SK-N-SH (cell line): ENCODE results near the gene CEBPA. TPM values are rescaled to one million over a fixed set of nuclear protein-coding genes. Genes with fewer than 3 reads are reported as not detected.
A peak's percentile ranks its signal among the peaks of the same experiment; 100 is the strongest.

Source experiments
- CTCF ChIA-PET: fragments of 300-600, 350-600 bp; formaldehyde crosslinking; extraction: SDS; loops from one replicate; lab custom pipeline; 2021; lab: Yijun Ruan, JAX
- POLR2A ChIA-PET: fragments of 350-600 bp; sonication (Branson Sonifier 250); formaldehyde crosslinking; extraction: SDS; loops from one replicate; lab custom pipeline; 2020; ENCODE audit warnings: antibody characterized with exemption, inconsistent platforms; lab: Yijun Ruan, JAX
- DNase-seq: peaks from one replicate; pipeline ENCODE4 v3.0.0; 2012
- H2AFZ ChIP-seq: fragments of 200-600 bp; sonication (generic); 2 replicates; pipeline ENCODE4 v1.8.1; 2016; ENCODE audit warnings: antibody characterized with exemption, mild to moderate bottlenecking, low read depth
- H3F3A ChIP-seq: fragments of 200-600 bp; sonication (generic); replicated peaks from 2 replicates; pipeline ENCODE3; 2016; ENCODE audit warnings: antibody characterized with exemption, mild to moderate bottlenecking; ENCODE audit not compliant: insufficient read depth
- H3K27ac ChIP-seq, 2 experiments: fragments of 200-500 bp in 1 of 2; fragments of 200-600 bp in 1 of 2; sonication (Bioruptor generic) in 1 of 2; sonication (generic), shearing (Covaris generic) in 1 of 2; 2 replicates each; pipeline versions ENCODE4 v1.5.1 to v1.6.1; 2014 to 2016; ENCODE audit warnings: low read depth in 2 of 2, inconsistent platforms in 1 of 2, low read length in 1 of 2, mild to moderate bottlenecking in 1 of 2, mixed read lengths in 1 of 2
- H3K27me3 ChIP-seq: fragments of 200-600 bp; sonication (generic), shearing (Covaris generic); 2 replicates; pipeline ENCODE4 v1.6.1; 2016; ENCODE audit warnings: mixed run types; ENCODE audit not compliant: insufficient read depth
- H3K36me3 ChIP-seq, 2 experiments: fragments of 200-500 bp in 1 of 2; fragments of 200-600 bp in 1 of 2; sonication (Bioruptor generic) in 1 of 2; sonication (generic) in 1 of 2; replicated peaks in 1 of 2; 2 replicates each; pipeline versions ENCODE3 to v1.5.1; 2014 to 2016; ENCODE audit warnings: low read length in 1 of 2, mild to moderate bottlenecking in 1 of 2; ENCODE audit not compliant: insufficient read depth in 2 of 2, control insufficient read depth in 1 of 2
- H3K4me1 ChIP-seq, 2 experiments: fragments of 200-500 bp in 1 of 2; fragments of 200-600 bp in 1 of 2; sonication (Bioruptor generic) in 1 of 2; sonication (generic), shearing (Covaris generic) in 1 of 2; 2 replicates each; pipeline versions ENCODE4 v1.5.1 to v1.6.1; 2014 to 2016; ENCODE audit warnings: low read depth in 1 of 2, low read length in 1 of 2, mixed run types in 1 of 2; ENCODE audit not compliant: insufficient read depth in 2 of 2, control insufficient read depth in 1 of 2
- H3K4me2 ChIP-seq: fragments of 200-600 bp; sonication (generic), shearing (Covaris generic); 2 replicates; pipeline ENCODE4 v1.6.1; 2017; ENCODE audit warnings: mixed run types
- H3K4me3 ChIP-seq, 2 experiments: fragments of 200-500 bp in 1 of 2; fragments of 200-600 bp in 1 of 2; sonication (Bioruptor generic) in 1 of 2; sonication (generic), shearing (Covaris generic) in 1 of 2; 2 replicates each; pipeline versions ENCODE4 v1.5.1 to v1.8.1; 2014 to 2016; ENCODE audit warnings: low read depth in 2 of 2, inconsistent platforms in 1 of 2, low read length in 1 of 2, mild to moderate bottlenecking in 1 of 2, mixed read lengths in 1 of 2, moderate library complexity in 1 of 2
- H3K79me2 ChIP-seq: fragments of 200-600 bp; sonication (generic); 2 replicates; pipeline ENCODE4 v1.8.1; 2017; ENCODE audit warnings: mild to moderate bottlenecking; ENCODE audit not compliant: insufficient read depth
- H3K9ac ChIP-seq: fragments of 200-600 bp; sonication (generic); 2 replicates; pipeline ENCODE4 v1.6.1; 2017; ENCODE audit warnings: mixed run types
- H3K9me2 ChIP-seq: fragments of 200-600 bp; sonication (generic); 2 replicates; pipeline ENCODE4 v1.6.1; 2017; ENCODE audit warnings: mixed run types
- H3K9me3 ChIP-seq: fragments of 200-600 bp; sonication (generic); 2 replicates; pipeline ENCODE4 v1.6.1; 2017; ENCODE audit warnings: mixed run types, mild to moderate bottlenecking, moderate library complexity
- H4K20me1 ChIP-seq: fragments of 200-600 bp; sonication (generic); 2 replicates; pipeline ENCODE4 v1.6.1; 2017; ENCODE audit warnings: mild to moderate bottlenecking, mixed run types; ENCODE audit not compliant: insufficient read depth
- CHD2 ChIP-seq: fragments of 150-350 bp; IDR thresholded peaks from 2 replicates; pipeline ENCODE4 v1.6.1; 2018; ENCODE audit warnings: low read length; ENCODE audit not compliant: partially characterized antibody
- FOXJ3 ChIP-seq: sonication (generic); formaldehyde crosslinking; IDR thresholded peaks from 2 replicates; pipeline ENCODE4 v1.5.1; 2020; ENCODE audit warnings: mild to moderate bottlenecking, missing genetic modification reagents
- FOXM1 ChIP-seq: IDR thresholded peaks from 2 replicates; pipeline ENCODE4 v1.4.0; 2012; ENCODE audit warnings: low read depth, mild to moderate bottlenecking
- GABPA ChIP-seq: IDR thresholded peaks from 2 replicates; pipeline ENCODE4 v1.4.0; 2012; ENCODE audit warnings: low read depth, mild to moderate bottlenecking
- JUND ChIP-seq: IDR thresholded peaks from 2 replicates; pipeline ENCODE4 v1.4.0; 2012
- MEF2A ChIP-seq: IDR thresholded peaks from 2 replicates; pipeline ENCODE4 v1.4.0; 2012; ENCODE audit warnings: low read depth, borderline replicate concordance
- RAD21 ChIP-seq: IDR thresholded peaks from 2 replicates; pipeline ENCODE4 v1.6.1; 2012; ENCODE audit warnings: mild to moderate bottlenecking, low read length
- RCOR1 ChIP-seq: fragments of 150-350 bp; IDR thresholded peaks from 2 replicates; pipeline ENCODE4 v1.6.1; 2017; ENCODE audit warnings: antibody characterized with exemption, low read length
- SIN3A ChIP-seq: IDR thresholded peaks from 2 replicates; pipeline ENCODE4 v1.6.1; 2012; ENCODE audit warnings: low read depth, mild to moderate bottlenecking, low read length, moderate library complexity, borderline replicate concordance
- SMC3 ChIP-seq: IDR thresholded peaks from 2 replicates; pipeline ENCODE4 v1.6.1; 2012; ENCODE audit warnings: low read depth, low read length, improper control_type of control experiment
- TEAD4 ChIP-seq: IDR thresholded peaks from 2 replicates; pipeline ENCODE4 v1.4.0; 2012; ENCODE audit warnings: mild to moderate bottlenecking, borderline replicate concordance; ENCODE audit not compliant: insufficient read depth
- YY1 ChIP-seq: IDR thresholded peaks from 2 replicates; pipeline ENCODE4 v1.4.0; 2012; ENCODE audit warnings: low read depth, mild to moderate bottlenecking
- WGBS: methylation state at CpG from one replicate; pipeline ENCODE4 v1.1.6; 2017; ENCODE audit warnings: low lambda C conversion rate; 5-methylcytosine and 5-hydroxymethylcytosine counted together
- polyA plus RNA-seq, 3 experiments: library from polyadenylated mRNA; depleted of rRNA; stranded (reverse); fragments of >200 nt; gene quantifications; 2 replicates each; pipeline ENCODE4 v1.2.3, GENCODE V29; 2012
- TF ChIP-seq, protein P1 (sequence below): fragments of 200-600 bp; sonication (generic); IDR thresholded peaks from 2 replicates; pipeline ENCODE4 v1.6.1; 2017; ENCODE audit warnings: antibody characterized with exemption, mild to moderate bottlenecking, moderate library complexity
- TF ChIP-seq, protein P2 (sequence below): IDR thresholded peaks from 2 replicates; pipeline ENCODE4; 2012
- TF ChIP-seq, protein P3 (sequence below): IDR thresholded peaks from 2 replicates; pipeline ENCODE4 v1.4.0; 2012; ENCODE audit warnings: low read depth, borderline replicate concordance
- TF ChIP-seq, protein P4 (sequence below): IDR thresholded peaks from 2 replicates; pipeline ENCODE4 v1.6.1; 2012; ENCODE audit warnings: mild to moderate bottlenecking, low read depth, low read length, moderate library complexity
- TF ChIP-seq, protein P5 (sequence below): IDR thresholded peaks from 2 replicates; pipeline ENCODE4 v1.4.0; 2012; ENCODE audit warnings: low read depth, borderline replicate concordance

Gene CEBPA
- polyA plus RNA-seq, 1 of the 3 experiments (the other 2 are of a cell fraction), result 0.15 TPM

DNA sequence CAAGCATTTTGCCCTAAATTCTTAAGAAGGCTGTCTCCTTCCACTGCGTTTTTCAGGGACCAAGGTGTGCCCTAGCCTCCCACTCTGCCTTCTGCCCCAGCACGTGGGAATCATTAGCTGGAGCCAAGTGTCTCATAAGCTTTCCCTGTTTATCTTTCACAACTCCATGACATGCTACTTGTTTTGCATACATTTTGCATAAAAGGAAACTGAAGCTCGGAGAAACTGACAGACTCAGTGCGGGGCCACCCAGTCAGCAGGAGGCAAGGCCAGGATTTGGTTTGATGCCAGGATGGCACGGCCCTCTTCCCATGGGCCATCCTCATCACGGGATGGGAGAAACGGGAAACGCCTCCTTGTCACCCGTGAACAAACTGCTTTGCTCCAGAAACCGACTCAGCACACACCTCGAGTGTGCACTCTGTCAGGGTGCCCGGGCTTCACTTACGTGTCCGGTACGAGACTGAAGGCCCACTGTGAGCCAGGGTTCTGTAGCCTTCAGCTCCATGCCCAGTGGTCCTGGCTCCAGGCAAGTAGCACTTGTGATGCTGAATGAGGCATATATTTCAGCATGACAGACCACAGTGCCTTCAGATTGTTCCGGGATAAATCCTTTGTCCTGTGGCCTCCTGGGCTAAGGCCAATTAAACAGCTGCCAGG lies 9.6 kb downstream of the CEBPA start:
- peaks cover 4% of the 10 kb centered on the region; the same call in 1 of the 2 replicates for H3K9me3 ChIP-seq
- ChIA-PET POLR2A (no interaction called here), CTCF (interaction anchor here (0.5 to 1.4 kb wide), 3 partner anchors 52 to 811 kb away, joined by 3 to 4 read pairs (median 3); no protein-coding TSS in a partner anchor)
- TF ChIP-seq TEAD4 (no peak), GABPA (no peak), YY1 (no peak), FOXM1 (no peak), RCOR1 (no peak), MEF2A (no peak), FOXJ3 (CRISPR knock-in tag) (no peak), SMC3 (no peak), CHD2 (no peak), JUND (no peak), SIN3A (no peak), RAD21 (no peak)
- TF ChIP-seq, protein P1, sequence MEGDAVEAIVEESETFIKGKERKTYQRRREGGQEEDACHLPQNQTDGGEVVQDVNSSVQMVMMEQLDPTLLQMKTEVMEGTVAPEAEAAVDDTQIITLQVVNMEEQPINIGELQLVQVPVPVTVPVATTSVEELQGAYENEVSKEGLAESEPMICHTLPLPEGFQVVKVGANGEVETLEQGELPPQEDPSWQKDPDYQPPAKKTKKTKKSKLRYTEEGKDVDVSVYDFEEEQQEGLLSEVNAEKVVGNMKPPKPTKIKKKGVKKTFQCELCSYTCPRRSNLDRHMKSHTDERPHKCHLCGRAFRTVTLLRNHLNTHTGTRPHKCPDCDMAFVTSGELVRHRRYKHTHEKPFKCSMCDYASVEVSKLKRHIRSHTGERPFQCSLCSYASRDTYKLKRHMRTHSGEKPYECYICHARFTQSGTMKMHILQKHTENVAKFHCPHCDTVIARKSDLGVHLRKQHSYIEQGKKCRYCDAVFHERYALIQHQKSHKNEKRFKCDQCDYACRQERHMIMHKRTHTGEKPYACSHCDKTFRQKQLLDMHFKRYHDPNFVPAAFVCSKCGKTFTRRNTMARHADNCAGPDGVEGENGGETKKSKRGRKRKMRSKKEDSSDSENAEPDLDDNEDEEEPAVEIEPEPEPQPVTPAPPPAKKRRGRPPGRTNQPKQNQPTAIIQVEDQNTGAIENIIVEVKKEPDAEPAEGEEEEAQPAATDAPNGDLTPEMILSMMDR, result no peak
- TF ChIP-seq, protein P2, sequence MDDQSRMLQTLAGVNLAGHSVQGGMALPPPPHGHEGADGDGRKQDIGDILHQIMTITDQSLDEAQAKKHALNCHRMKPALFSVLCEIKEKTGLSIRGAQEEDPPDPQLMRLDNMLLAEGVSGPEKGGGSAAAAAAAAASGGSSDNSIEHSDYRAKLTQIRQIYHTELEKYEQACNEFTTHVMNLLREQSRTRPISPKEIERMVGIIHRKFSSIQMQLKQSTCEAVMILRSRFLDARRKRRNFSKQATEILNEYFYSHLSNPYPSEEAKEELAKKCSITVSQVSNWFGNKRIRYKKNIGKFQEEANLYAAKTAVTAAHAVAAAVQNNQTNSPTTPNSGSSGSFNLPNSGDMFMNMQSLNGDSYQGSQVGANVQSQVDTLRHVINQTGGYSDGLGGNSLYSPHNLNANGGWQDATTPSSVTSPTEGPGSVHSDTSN, result no peak
- TF ChIP-seq, protein P3, sequence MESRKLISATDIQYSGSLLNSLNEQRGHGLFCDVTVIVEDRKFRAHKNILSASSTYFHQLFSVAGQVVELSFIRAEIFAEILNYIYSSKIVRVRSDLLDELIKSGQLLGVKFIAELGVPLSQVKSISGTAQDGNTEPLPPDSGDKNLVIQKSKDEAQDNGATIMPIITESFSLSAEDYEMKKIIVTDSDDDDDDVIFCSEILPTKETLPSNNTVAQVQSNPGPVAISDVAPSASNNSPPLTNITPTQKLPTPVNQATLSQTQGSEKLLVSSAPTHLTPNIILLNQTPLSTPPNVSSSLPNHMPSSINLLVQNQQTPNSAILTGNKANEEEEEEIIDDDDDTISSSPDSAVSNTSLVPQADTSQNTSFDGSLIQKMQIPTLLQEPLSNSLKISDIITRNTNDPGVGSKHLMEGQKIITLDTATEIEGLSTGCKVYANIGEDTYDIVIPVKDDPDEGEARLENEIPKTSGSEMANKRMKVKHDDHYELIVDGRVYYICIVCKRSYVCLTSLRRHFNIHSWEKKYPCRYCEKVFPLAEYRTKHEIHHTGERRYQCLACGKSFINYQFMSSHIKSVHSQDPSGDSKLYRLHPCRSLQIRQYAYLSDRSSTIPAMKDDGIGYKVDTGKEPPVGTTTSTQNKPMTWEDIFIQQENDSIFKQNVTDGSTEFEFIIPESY, result no peak
- TF ChIP-seq, protein P4, sequence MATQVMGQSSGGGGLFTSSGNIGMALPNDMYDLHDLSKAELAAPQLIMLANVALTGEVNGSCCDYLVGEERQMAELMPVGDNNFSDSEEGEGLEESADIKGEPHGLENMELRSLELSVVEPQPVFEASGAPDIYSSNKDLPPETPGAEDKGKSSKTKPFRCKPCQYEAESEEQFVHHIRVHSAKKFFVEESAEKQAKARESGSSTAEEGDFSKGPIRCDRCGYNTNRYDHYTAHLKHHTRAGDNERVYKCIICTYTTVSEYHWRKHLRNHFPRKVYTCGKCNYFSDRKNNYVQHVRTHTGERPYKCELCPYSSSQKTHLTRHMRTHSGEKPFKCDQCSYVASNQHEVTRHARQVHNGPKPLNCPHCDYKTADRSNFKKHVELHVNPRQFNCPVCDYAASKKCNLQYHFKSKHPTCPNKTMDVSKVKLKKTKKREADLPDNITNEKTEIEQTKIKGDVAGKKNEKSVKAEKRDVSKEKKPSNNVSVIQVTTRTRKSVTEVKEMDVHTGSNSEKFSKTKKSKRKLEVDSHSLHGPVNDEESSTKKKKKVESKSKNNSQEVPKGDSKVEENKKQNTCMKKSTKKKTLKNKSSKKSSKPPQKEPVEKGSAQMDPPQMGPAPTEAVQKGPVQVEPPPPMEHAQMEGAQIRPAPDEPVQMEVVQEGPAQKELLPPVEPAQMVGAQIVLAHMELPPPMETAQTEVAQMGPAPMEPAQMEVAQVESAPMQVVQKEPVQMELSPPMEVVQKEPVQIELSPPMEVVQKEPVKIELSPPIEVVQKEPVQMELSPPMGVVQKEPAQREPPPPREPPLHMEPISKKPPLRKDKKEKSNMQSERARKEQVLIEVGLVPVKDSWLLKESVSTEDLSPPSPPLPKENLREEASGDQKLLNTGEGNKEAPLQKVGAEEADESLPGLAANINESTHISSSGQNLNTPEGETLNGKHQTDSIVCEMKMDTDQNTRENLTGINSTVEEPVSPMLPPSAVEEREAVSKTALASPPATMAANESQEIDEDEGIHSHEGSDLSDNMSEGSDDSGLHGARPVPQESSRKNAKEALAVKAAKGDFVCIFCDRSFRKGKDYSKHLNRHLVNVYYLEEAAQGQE, result no peak
- TF ChIP-seq, protein P5, sequence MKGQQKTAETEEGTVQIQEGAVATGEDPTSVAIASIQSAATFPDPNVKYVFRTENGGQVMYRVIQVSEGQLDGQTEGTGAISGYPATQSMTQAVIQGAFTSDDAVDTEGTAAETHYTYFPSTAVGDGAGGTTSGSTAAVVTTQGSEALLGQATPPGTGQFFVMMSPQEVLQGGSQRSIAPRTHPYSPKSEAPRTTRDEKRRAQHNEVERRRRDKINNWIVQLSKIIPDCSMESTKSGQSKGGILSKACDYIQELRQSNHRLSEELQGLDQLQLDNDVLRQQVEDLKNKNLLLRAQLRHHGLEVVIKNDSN, result no peak
- no peaks in the 10 kb centered on the region for H4K20me1 ChIP-seq
- H3K4me3 ChIP-seq, result no peak overlapping the region
- H3K36me3 ChIP-seq, result no peaks in the 10 kb centered on the region
- H2AFZ ChIP-seq, result peak overlapping the region; percentile 70; the same call in 1 of the 2 replicates
- H3F3A ChIP-seq, result no peaks in the 10 kb centered on the region
- no peaks in the 10 kb centered on the region for H3K79me2 ChIP-seq
- no peaks in the 10 kb centered on the region for H3K9me2 ChIP-seq
- DNase-seq, result no peak
- peaks cover 0 to 19% of the 10 kb centered on the region in 2 experiments; a peak in 1 of 4 replicates for H3K4me1 ChIP-seq
- no peaks in the 10 kb centered on the region for H3K27me3 ChIP-seq
- H3K9ac ChIP-seq, result no peak overlapping the region
- no peak overlapping the region for H3K4me2 ChIP-seq
- 67% methylated on average over 14 of the region's 16 CpGs for WGBS
- H3K27ac ChIP-seq, result no peak overlapping the region
